ENCODE data around the gene CFAP74.

Gene CFAP74

GRCh38 chr1:1907098-1907736 lies 96.4 kb downstream of the CFAP74 start:
- H3K27me3 Mint-ChIP-seq, result no peaks in the 10 kb centered on the region
- no peaks in the 10 kb centered on the region for H3K36me3 Mint-ChIP-seq
- H3K9me3 Mint-ChIP-seq, result no peaks in the 10 kb centered on the region
- H3K4me3 Mint-ChIP-seq, result no peak overlapping the region
- H3K4me1 Mint-ChIP-seq, result peaks cover 13% of the 10 kb centered on the region
- H3K27ac Mint-ChIP-seq, result no peak overlapping the region

DNA sequence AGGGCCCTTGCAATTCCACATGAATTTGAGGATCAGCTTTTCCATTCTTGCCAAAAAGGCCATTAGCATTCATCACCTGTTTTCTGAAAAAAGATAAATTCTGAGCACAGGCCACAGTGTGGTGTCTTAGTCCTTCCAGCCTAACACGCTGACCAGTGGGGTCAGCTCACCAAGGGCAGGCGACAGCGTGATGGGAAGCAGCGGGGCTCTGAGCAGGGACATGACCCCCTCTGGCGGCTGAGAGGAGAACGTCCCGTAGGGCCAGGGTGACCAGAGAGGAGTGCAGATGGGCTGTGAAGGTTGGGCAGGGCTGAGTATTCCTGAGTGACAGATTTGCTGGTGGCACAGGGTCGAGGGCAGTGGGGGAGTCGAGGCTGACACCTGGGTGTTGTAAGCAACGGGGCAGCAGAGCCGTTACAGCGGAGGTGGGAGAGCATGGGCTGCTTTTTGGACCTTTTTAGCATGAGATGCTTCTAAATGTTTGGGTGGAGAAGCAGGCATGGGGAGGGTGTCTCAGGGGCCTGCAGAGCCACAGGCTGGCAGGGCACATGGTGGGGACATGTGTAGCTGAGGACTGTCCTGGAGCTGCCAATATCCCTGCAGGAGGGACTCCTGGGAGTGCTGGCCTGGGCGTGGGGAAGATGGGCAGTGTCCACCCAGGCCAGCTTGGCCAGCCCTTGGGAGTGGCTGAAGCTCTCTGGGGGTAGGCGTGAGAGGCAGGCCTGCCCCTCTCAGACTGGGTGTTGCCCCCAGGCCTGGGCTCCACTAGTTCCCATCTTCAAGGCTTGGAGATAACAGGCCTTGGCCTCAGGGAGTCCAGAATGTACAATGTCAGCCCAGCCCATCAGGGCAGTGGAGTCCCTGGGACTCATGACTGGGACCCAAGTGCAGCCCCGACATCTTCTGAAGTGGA lies 97.1 kb downstream of the CFAP74 start:
- H3K36me3 Mint-ChIP-seq, result no peaks in the 10 kb centered on the region
- peaks cover 13% of the 10 kb centered on the region for H3K4me1 Mint-ChIP-seq
- H3K27me3 Mint-ChIP-seq, result no peaks in the 10 kb centered on the region
- no peak overlapping the region for H3K27ac Mint-ChIP-seq
- H3K4me3 Mint-ChIP-seq, result peak overlapping the region; percentile 34
- H3K9me3 Mint-ChIP-seq, result no peaks in the 10 kb centered on the region

DNA sequence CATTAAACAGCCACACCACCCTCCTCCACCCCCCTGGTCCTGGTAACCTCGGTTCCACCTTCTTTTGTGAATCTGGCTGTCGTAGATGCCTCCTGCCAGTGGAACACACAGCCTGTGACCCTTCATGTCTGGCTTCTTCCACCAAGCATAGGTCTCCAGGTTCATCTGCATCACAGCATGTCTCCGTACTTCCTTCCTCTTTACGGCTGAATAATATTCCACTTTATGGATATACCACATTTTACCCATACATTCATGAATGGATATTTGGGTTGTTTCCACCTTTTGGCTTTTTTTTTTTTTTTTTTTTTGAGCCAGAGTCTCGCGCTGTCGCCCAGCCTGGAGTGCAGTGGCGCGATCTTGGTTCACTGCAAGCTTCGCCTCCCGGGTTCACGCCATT lies 100.4 kb downstream of the CFAP74 start:
- Mint-ChIP-seq H3K27ac (no peak overlapping the region), H3K36me3 (no peaks in the 10 kb centered on the region), H3K9me3 (no peaks in the 10 kb centered on the region), H3K27me3 (no peaks in the 10 kb centered on the region), H3K4me1 (peaks cover 6% of the 10 kb centered on the region), H3K4me3 (no peak overlapping the region)

- H3K36me3 Mint-ChIP-seq, result no peaks in the 10 kb centered on the region
- H3K4me3 Mint-ChIP-seq, result no peak overlapping the region
- H3K27me3 Mint-ChIP-seq, result no peaks in the 10 kb centered on the region
- no peak overlapping the region for H3K27ac Mint-ChIP-seq
- no peaks in the 10 kb centered on the region for H3K9me3 Mint-ChIP-seq
- peaks cover 6% of the 10 kb centered on the region for H3K4me1 Mint-ChIP-seq
Observed at GRCh38 chr1:1901641-1902294, 101.8 kb downstream of the CFAP74 start.

DNA sequence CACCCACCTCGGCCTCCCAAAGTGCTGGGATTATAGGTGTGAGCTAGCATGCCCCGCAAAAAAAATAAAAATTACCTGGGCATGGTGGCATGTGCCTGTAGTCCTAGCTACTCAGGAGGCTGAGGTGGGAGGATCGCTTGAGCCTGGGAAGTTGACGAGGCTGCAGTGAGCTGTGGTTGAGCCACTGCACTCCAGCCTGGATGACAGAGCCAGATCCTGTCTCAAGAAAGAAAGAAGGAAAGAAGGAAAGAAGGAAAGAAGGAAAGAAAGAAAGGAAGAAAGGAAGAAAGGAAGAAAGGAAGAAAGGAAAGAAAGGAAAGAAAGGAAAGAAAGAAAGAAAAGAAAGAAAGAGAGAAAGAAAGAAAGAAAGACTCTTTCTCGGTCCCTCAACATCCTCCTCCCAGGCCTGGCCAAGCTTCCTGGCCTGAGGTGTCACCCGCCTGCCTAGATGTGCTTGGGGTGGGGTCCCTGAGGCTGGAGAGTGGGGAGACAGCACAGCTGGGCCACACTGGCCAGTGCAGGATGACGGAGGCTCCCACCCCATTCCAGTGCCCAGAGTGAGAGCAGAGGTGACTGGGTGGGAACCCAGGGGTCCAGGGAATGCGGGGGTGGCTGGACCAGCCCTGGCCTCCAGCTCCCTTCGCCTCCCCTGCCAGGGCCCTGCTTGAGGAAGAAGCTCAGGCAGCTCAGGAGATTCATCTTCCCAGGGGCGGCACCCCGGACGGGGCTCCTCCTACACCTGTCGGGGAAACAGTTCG lies 102.5 kb downstream of the CFAP74 start:
- H3K4me1 Mint-ChIP-seq, result peaks cover 2% of the 10 kb centered on the region
- H3K9me3 Mint-ChIP-seq, result no peaks in the 10 kb centered on the region
- no peak overlapping the region for H3K4me3 Mint-ChIP-seq
- H3K36me3 Mint-ChIP-seq, result no peaks in the 10 kb centered on the region
- H3K27ac Mint-ChIP-seq, result peak overlapping the region; percentile 62
- H3K27me3 Mint-ChIP-seq, result no peaks in the 10 kb centered on the region

DNA sequence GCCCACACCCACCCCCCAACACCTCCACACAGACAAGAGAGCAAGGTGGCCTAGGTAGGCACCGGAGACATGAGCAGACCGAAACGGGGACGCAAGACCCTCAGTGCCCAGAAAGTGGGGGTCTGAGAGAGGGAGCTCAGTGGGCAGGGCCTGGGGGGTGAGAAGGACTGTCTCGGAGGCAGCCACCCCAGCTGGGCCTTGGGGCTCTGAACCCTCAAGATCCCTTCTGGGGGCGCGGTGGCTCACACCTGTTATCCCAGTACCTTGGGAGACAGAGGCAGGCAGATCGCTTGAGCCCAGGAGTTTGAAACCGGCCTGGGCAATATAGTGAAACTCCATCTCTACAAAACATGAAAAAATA lies 103.6 kb downstream of the CFAP74 start:
- H3K4me1 Mint-ChIP-seq, result peaks cover 9% of the 10 kb centered on the region
- no peaks in the 10 kb centered on the region for H3K36me3 Mint-ChIP-seq
- no peak overlapping the region for H3K27ac Mint-ChIP-seq
- no peak overlapping the region for H3K4me3 Mint-ChIP-seq
- no peaks in the 10 kb centered on the region for H3K27me3 Mint-ChIP-seq
- H3K9me3 Mint-ChIP-seq, result no peaks in the 10 kb centered on the region

- Mint-ChIP-seq H3K36me3 (no peaks in the 10 kb centered on the region), H3K4me3 (no peak overlapping the region), H3K27ac (no peak overlapping the region), H3K27me3 (no peaks in the 10 kb centered on the region), H3K9me3 (no peaks in the 10 kb centered on the region), H3K4me1 (peaks cover 14% of the 10 kb centered on the region)
Observed at GRCh38 chr1:1899266-1899966, 104.2 kb downstream of the CFAP74 start.

DNA sequence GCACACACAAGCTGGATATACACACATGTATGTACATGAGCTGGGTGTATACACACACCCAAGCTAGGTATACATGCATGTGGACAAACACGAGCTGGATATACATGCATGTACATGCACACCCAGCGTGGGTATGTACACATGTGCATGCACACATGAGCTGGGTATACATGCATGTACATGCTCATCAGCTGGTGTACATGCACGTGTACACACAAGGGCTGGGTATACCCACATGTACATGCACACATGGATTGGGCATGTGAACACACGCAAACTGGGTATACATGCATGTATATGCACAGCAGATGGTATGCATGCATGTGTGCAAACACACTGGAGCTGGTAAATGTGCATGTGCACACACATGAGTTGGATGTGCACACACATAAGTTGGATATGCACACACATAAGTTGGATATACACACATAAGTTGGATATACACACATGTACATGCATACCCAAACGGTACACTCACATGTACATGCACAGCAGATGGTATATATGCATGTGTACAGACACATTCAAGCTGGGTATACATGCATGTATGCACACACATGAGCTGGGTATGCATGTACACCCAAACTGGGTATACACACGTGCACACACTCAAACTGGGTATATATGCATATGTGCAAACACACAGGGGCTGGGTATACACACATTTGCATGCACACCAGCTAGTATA lies 105.2 kb downstream of the CFAP74 start:
- no peaks in the 10 kb centered on the region for H3K9me3 Mint-ChIP-seq
- H3K4me3 Mint-ChIP-seq, result no peak overlapping the region
- no peaks in the 10 kb centered on the region for H3K36me3 Mint-ChIP-seq
- H3K27me3 Mint-ChIP-seq, result no peaks in the 10 kb centered on the region
- H3K27ac Mint-ChIP-seq, result no peak overlapping the region
- peaks cover 23% of the 10 kb centered on the region for H3K4me1 Mint-ChIP-seq

DNA sequence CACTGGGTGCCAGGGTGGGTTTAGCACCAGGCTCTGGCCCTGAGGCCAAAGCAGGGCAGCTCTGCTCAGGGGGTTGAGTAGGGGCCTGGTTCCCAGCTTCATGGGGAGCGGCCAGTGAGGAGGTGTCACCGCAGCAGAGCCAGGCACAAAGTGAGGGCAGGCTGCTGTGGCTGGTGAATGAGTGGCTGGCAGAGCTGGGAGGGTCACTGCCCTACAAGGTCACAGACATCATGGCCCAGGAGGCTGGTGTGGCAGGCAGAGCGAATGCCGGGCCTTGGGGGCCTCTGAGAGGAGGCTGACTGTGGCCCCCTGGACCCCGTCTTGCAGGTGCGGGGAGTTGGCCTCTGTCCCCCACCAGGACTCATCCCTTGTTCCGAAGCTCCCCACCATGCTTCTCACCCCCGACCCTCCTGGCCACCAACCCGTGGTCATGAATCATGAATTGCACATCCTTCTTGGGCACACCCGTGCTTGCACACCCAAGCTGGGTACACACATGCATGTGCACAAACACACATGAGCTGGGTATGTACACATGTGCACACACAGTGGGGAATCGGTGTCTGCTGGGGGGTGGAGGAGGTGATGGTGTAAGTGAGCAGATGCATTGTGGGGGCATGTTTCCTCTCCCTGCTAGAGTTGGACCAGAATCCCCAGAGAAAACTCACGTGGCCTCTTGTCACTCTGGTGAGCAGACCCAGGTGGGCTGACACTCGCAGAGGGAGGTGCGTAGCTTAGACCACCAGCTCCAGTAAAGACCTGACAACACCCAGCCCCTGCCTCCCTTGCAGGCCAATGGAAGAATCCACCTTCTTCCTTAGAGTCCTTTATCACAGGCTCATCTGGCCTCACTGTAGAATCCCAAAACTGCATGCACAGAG lies 107.9 kb downstream of the CFAP74 start:
- no peaks in the 10 kb centered on the region for H3K9me3 Mint-ChIP-seq
- no peak overlapping the region for H3K27ac Mint-ChIP-seq
- peaks cover 39% of the 10 kb centered on the region for H3K4me1 Mint-ChIP-seq
- H3K4me3 Mint-ChIP-seq, result no peak overlapping the region
- no peaks in the 10 kb centered on the region for H3K27me3 Mint-ChIP-seq
- no peaks in the 10 kb centered on the region for H3K36me3 Mint-ChIP-seq

GRCh38 chr1:1895060-1895418 lies 108.5 kb downstream of the CFAP74 start:
- no peaks in the 10 kb centered on the region for H3K9me3 Mint-ChIP-seq
- H3K4me1 Mint-ChIP-seq, result peaks cover 39% of the 10 kb centered on the region
- H3K27ac Mint-ChIP-seq, result no peak overlapping the region
- peak overlapping the region; percentile 15 for H3K4me3 Mint-ChIP-seq
- no peaks in the 10 kb centered on the region for H3K36me3 Mint-ChIP-seq
- no peaks in the 10 kb centered on the region for H3K27me3 Mint-ChIP-seq

DNA sequence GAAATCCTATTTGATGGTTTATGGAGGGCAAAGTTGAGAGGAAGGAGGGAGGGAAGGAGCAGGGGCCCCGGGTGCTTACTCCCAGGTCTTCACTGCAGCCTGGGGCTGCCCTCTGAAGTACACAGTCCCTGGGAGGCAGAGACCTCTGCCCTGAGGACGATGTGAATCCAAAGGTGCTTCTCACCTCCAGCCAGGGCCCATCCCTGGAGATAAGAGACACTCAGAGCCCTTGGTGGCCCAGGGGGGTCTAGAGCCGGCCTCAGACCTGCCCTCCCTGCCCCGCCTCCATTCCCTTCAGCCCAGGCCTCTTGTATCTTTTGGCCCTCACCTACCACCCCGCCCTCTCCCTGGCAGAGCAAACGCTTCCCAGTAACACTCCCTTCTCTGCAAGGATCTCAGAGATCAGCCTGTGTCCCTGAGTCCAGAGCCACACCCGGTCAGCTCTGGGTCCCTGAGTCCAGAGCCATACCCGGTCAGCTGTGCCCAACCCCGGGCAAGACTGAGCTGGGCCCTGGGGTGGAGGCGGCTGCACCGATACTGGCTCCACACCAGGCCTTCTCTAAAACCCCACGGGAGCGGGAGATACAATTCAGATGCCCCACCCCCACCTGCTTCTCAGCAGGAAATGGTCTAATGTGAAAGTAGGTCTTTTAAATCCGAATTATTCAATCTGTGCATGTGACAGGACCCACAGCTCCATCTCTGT lies 109.1 kb downstream of the CFAP74 start:
- Mint-ChIP-seq H3K9me3 (no peaks in the 10 kb centered on the region), H3K27ac (peak overlapping the region; percentile 30), H3K4me1 (peaks cover 39% of the 10 kb centered on the region), H3K4me3 (peak overlapping the region; percentile 33), H3K36me3 (no peaks in the 10 kb centered on the region), H3K27me3 (no peaks in the 10 kb centered on the region)

DNA sequence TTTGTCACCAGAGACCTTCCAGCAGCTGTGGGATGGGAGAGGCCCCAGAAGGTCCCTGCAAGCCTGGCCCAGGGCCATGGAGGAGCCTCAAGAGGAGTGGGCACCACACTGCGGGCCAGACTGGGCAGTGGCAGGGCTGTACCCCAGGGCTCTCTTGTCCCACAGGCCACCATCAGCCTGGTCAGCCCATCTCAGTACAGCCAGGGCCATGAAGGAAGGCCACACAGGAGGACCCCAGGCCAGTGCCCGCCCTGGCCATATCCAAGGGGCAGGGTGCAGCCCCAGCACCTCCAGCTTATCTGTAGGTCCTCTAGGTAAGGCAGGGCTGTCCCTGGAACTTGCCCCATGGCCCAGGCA lies 109.6 kb downstream of the CFAP74 start:
- Mint-ChIP-seq H3K36me3 (peaks cover 2% of the 10 kb centered on the region), H3K4me3 (no peak overlapping the region), H3K9me3 (no peaks in the 10 kb centered on the region), H3K27me3 (no peaks in the 10 kb centered on the region), H3K27ac (no peak overlapping the region), H3K4me1 (peaks cover 43% of the 10 kb centered on the region)

DNA sequence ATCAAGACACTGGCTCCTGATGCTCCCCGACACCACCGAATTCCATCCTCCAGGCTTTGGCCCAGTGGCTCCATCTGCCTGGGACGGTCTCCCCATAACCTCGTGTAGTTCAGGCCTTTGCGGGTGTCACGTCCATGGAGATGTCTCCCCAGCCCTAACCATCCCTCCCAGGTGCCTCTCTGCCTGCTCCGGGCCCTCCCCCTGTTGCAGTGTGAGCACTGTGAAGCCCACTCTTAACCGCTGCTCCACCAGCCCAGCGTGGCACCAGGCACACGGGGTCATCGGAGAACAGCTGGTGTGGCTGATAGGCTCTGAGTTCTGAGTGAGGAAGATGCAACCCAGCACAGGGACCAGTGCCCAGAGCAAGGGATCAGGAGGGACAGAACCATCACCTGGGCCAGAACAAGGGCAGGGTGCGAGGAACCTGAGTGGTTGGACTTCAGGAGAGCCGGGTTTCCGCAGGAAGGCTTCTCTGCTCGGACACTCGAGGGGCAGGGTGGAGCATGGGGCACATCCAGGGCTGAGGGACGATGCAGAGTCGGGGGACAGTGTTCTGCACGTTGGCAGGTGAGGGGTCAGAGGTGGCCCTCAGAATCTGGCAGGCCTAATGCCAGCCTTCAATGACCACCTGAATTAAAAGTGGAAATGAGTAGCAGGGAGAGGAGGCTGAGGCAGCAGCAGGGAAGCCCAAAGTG lies 110.1 kb downstream of the CFAP74 start:
- Mint-ChIP-seq H3K4me3 (peak overlapping the region; percentile 52), H3K4me1 (peaks cover 48% of the 10 kb centered on the region), H3K27ac (peak overlapping the region; percentile 81), H3K36me3 (peaks cover 5% of the 10 kb centered on the region), H3K27me3 (no peaks in the 10 kb centered on the region), H3K9me3 (no peaks in the 10 kb centered on the region)

Measured in activated naive CD4-positive, alpha-beta T cell treated with anti-CD3 and anti-CD28 coated beads, Interleukin-2, amount 50 U/mL, for 24 hours (primary cell).